ENCODE measurements around the gene DPYD.

DPYD gene

DNA sequence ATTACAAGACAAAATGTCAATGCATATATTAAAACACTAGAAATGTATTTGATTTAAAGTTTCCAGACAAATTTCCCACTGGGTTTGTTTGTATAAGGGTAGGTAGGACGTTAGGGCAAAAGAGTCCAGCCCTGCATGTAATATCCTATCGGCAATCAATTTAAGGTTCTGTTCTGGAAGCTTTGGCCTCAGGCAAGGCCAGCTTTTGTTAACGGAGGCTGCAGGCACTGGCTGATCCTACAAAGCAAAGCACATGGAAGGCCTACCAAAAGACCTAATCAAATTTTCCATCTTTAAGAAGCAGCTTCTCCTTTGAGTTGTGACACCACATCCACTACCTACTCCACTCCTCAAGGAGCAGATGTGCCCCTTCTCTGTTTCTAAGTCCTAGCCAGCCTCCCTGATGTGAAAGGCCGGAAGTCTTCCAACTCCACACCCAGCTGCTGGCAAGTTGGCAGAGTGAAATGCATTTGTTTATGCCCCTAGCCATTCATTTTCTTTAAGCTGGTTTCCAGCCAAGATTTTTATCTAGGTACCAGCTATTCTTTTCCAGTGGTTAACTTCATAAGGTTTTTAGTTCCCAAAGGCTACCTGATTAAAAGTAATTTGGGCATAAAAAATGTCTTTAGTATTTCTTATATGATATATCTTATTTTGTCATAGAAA is 746.7 kb downstream of the DPYD start:
- H3K27me3 ChIP-seq (ENCODE audit: insufficient read depth, insufficient read length) = no peaks in the 10 kb centered on the region
- no peak for TF ChIP-seq ZNF274 (IDR thresholded peaks at IDR 0.05; ENCODE audit: low read depth, low read length)
- no peak for TF ChIP-seq YY1 (IDR thresholded peaks at IDR 0.05; ENCODE audit: insufficient read depth, insufficient read length)
- no peak for TF ChIP-seq SUZ12 (IDR thresholded peaks at IDR 0.05; ENCODE audit: extremely low read depth, insufficient read depth, insufficient read length)
- no peaks in the 10 kb centered on the region for H3K4me1 ChIP-seq (ENCODE audit: insufficient read depth, insufficient read length)
- no peak for DNase-seq (ENCODE audit: low read depth, low spot score)
- no peaks in the 10 kb centered on the region for H3K36me3 ChIP-seq (ENCODE audit: insufficient read depth, insufficient read length, low read length)
- H3K9me3 ChIP-seq (ENCODE audit: insufficient read depth, low read length) = no peaks in the 10 kb centered on the region
- no peak overlapping the region for H3K4me3 ChIP-seq (ENCODE audit: insufficient read length, low read depth)
- H3K9ac ChIP-seq (ENCODE audit: insufficient read length, low read depth) = no peak overlapping the region

DNA sequence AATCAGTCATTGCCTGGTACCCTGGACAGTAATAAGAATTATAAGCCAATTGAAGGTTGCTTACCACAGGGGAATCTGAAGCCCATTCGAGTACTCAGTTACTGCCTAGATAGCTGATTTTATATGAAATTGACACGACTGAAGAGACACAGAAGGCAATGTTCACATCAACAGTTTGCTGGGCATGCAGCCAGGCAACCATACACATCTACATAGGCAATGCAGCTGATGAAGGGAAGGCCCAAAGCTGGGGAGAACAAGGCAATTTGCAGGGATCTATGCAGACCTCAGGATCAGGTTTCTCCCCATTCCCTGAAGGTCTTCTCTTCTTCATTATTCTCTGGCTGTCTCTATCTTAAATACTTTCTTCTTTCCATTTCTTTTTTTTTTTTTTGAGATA is 750.5 kb downstream of the DPYD start:
- Histone ChIP-seq H3K9me3 (ENCODE audit: insufficient read depth, low read length) (no peaks in the 10 kb centered on the region), H3K36me3 (ENCODE audit: insufficient read depth, insufficient read length, low read length) (no peaks in the 10 kb centered on the region), H3K9ac (ENCODE audit: insufficient read length, low read depth) (no peak overlapping the region), H3K4me1 (ENCODE audit: insufficient read depth, insufficient read length) (no peaks in the 10 kb centered on the region), H3K27me3 (ENCODE audit: insufficient read depth, insufficient read length) (no peaks in the 10 kb centered on the region), H3K4me3 (ENCODE audit: insufficient read length, low read depth) (no peak overlapping the region)
- no peak for DNase-seq (ENCODE audit: low read depth, low spot score)
- TF ChIP-seq YY1 (IDR thresholded peaks at IDR 0.05; ENCODE audit: insufficient read depth, insufficient read length) (no peak), ZNF274 (IDR thresholded peaks at IDR 0.05; ENCODE audit: low read depth, low read length) (no peak), SUZ12 (IDR thresholded peaks at IDR 0.05; ENCODE audit: extremely low read depth, insufficient read depth, insufficient read length) (no peak)

DNA sequence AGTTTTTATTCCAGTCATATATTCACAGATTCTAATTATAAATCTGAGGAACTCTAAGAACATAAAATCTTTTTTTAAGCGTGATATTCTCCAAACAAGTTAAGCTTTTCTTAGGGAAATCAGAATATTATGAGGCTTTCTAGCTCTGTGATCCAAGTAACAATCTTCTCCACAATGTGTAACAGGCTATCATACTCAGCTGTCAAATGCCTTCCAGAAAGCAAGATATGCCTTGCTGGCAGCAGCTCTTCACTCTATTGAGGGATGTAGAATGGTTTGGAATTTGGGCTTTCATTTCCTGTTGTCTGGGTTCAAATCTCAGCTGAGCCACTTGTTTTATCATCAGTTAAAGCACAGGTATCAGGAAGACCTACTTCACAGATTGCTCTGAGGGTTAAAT is 752.8 kb downstream of the DPYD start:
- H3K4me1 ChIP-seq (ENCODE audit: insufficient read depth, insufficient read length) = no peaks in the 10 kb centered on the region
- no peak overlapping the region for H3K9ac ChIP-seq (ENCODE audit: insufficient read length, low read depth)
- H3K4me3 ChIP-seq (ENCODE audit: insufficient read length, low read depth) = no peak overlapping the region
- no peak for TF ChIP-seq SUZ12 (IDR thresholded peaks at IDR 0.05; ENCODE audit: extremely low read depth, insufficient read depth, insufficient read length)
- no peak for TF ChIP-seq ZNF274 (IDR thresholded peaks at IDR 0.05; ENCODE audit: low read depth, low read length)
- TF ChIP-seq YY1 (IDR thresholded peaks at IDR 0.05; ENCODE audit: insufficient read depth, insufficient read length) = no peak
- no peaks in the 10 kb centered on the region for H3K27me3 ChIP-seq (ENCODE audit: insufficient read depth, insufficient read length)
- no peak for DNase-seq (ENCODE audit: low read depth, low spot score)
- no peaks in the 10 kb centered on the region for H3K36me3 ChIP-seq (ENCODE audit: insufficient read depth, insufficient read length, low read length)
- no peaks in the 10 kb centered on the region for H3K9me3 ChIP-seq (ENCODE audit: insufficient read depth, low read length)

DNA sequence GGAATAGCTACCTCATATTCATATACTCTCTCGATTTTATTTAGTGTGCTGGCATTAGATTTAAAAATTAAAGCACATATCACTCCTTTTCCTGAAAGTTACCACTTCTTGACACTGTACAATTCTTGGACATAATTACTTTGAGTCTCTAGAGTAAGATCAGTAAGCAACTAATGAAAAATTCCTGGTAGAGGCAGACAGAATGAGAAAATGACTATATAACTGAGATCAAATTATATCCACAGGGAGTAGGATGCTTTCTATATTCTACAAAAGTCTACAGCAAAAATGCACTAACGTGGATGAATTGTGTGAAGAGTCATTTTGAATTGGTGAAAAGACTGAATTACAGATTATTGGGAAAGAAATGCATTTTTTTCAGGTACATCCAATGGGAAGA is 753.6 kb downstream of the DPYD start:
- TF ChIP-seq YY1 (IDR thresholded peaks at IDR 0.05; ENCODE audit: insufficient read depth, insufficient read length) (no peak), SUZ12 (IDR thresholded peaks at IDR 0.05; ENCODE audit: extremely low read depth, insufficient read depth, insufficient read length) (no peak), ZNF274 (IDR thresholded peaks at IDR 0.05; ENCODE audit: low read depth, low read length) (no peak)
- Histone ChIP-seq H3K4me3 (ENCODE audit: insufficient read length, low read depth) (no peak overlapping the region), H3K9me3 (ENCODE audit: insufficient read depth, low read length) (no peaks in the 10 kb centered on the region)

DNA sequence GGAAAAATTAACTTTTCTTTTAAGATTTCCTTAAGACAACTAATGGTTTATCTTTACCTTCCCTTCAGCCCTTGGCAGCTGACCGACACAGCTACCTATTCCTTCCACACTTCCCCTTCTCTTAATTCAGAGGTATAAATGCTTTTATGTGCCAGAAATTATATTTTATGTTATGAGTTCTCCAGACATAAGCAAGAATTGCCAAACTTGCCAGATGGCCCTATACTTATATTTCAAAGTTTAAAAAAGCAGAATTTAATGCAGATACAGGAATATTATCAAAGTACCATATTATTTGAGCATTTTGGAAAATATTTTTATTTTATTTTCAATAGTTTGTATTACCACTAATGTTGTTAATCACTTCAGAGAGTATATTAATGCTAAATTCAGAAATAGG is 754.2 kb downstream of the DPYD start:
- Histone ChIP-seq H3K9ac (ENCODE audit: insufficient read length, low read depth) (no peak overlapping the region), H3K4me3 (ENCODE audit: insufficient read length, low read depth) (no peak overlapping the region), H3K27me3 (ENCODE audit: insufficient read depth, insufficient read length) (no peaks in the 10 kb centered on the region), H3K4me1 (ENCODE audit: insufficient read depth, insufficient read length) (no peaks in the 10 kb centered on the region), H3K36me3 (ENCODE audit: insufficient read depth, insufficient read length, low read length) (no peaks in the 10 kb centered on the region), H3K9me3 (ENCODE audit: insufficient read depth, low read length) (no peaks in the 10 kb centered on the region)
- DNase-seq (ENCODE audit: low read depth, low spot score) = no peak
- TF ChIP-seq SUZ12 (IDR thresholded peaks at IDR 0.05; ENCODE audit: extremely low read depth, insufficient read depth, insufficient read length) (no peak), YY1 (IDR thresholded peaks at IDR 0.05; ENCODE audit: insufficient read depth, insufficient read length) (no peak), ZNF274 (IDR thresholded peaks at IDR 0.05; ENCODE audit: low read depth, low read length) (no peak)

More for the DNA sequence above, 753.6 kb downstream of the DPYD start:
- H3K4me1 ChIP-seq (ENCODE audit: insufficient read depth, insufficient read length) = no peaks in the 10 kb centered on the region
- DNase-seq (ENCODE audit: low read depth, low spot score) = no peak
- H3K36me3 ChIP-seq (ENCODE audit: insufficient read depth, insufficient read length, low read length) = no peaks in the 10 kb centered on the region
- no peaks in the 10 kb centered on the region for H3K27me3 ChIP-seq (ENCODE audit: insufficient read depth, insufficient read length)
- no peak overlapping the region for H3K9ac ChIP-seq (ENCODE audit: insufficient read length, low read depth)

DNA sequence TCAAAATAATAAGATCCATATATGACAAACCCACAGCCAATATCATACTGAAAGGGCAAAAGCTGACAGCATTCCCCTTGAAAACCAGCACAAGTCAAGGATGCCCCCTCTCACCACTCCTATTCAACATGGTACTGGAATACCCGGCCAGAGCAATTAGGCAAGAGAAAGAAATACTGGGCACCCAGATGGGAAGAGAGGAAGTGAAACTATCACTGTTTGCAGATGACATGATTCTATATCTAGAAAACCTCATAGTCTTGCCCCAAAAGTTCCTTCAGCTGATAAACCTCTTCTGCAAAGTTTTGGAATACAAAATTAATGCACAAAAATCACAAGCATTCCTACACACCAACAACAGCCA is 756.6 kb downstream of the DPYD start:
- Histone ChIP-seq H3K9me3 (ENCODE audit: insufficient read depth, low read length) (no peaks in the 10 kb centered on the region), H3K4me1 (ENCODE audit: insufficient read depth, insufficient read length) (no peaks in the 10 kb centered on the region), H3K9ac (ENCODE audit: insufficient read length, low read depth) (no peak overlapping the region), H3K4me3 (ENCODE audit: insufficient read length, low read depth) (no peak overlapping the region), H3K36me3 (ENCODE audit: insufficient read depth, insufficient read length, low read length) (no peaks in the 10 kb centered on the region), H3K27me3 (ENCODE audit: insufficient read depth, insufficient read length) (no peaks in the 10 kb centered on the region)
- no peak for DNase-seq (ENCODE audit: low read depth, low spot score)
- TF ChIP-seq YY1 (IDR thresholded peaks at IDR 0.05; ENCODE audit: insufficient read depth, insufficient read length) (no peak), SUZ12 (IDR thresholded peaks at IDR 0.05; ENCODE audit: extremely low read depth, insufficient read depth, insufficient read length) (no peak), ZNF274 (IDR thresholded peaks at IDR 0.05; ENCODE audit: low read depth, low read length) (no peak)

DNA sequence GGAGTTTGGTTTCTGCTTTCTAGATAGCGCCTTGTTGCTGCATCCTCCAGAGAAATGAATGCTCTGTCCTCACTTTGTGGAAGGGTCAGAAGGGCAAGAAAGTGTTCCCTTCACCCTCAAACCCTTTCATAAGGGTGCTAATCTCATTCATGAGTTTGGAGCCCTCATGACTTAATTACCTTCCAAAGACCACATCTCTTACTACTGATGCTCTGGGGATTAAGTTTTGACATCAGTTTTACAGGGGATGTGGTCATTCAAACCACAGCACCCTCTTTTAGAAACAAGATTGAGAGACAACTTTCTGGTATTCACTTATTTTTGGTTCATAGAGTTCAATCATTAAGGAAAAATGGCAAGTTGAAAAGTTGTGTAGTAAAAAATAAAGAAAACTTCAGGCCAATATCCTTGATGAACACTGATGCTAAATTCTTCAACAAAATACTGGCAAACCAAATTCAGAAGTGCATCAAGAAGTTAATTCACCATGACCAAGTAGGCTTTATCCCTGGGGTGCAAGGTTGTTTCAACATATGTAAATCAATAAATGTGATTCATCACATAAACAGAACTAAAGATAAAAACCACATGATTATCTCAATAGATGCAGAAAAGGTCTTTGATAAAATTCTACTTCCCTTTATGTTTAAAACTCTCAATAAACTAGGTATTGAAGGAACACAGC is 757.1 kb downstream of the DPYD start:
- Histone ChIP-seq H3K9ac (ENCODE audit: insufficient read length, low read depth) (no peak overlapping the region), H3K4me1 (ENCODE audit: insufficient read depth, insufficient read length) (no peaks in the 10 kb centered on the region), H3K36me3 (ENCODE audit: insufficient read depth, insufficient read length, low read length) (no peaks in the 10 kb centered on the region), H3K4me3 (ENCODE audit: insufficient read length, low read depth) (no peak overlapping the region), H3K9me3 (ENCODE audit: insufficient read depth, low read length) (no peaks in the 10 kb centered on the region), H3K27me3 (ENCODE audit: insufficient read depth, insufficient read length) (no peaks in the 10 kb centered on the region)
- no peak for TF ChIP-seq YY1 (IDR thresholded peaks at IDR 0.05; ENCODE audit: insufficient read depth, insufficient read length)
- TF ChIP-seq ZNF274 (IDR thresholded peaks at IDR 0.05; ENCODE audit: low read depth, low read length) = no peak
- no peak for TF ChIP-seq SUZ12 (IDR thresholded peaks at IDR 0.05; ENCODE audit: extremely low read depth, insufficient read depth, insufficient read length)
- no peak for DNase-seq (ENCODE audit: low read depth, low spot score)
